Effector memory CD4-positive, alpha-beta T cell (primary cell): ENCODE measurements around the gene C10orf88.

Experiments
- DNase-seq, 3 donors: peaks; one replicate each; pipeline ENCODE4 v3.0.0-alpha.2; 2020
- H3K27ac ChIP-seq: 2 replicates; pipeline ENCODE4 v1.7.0; 2013; ENCODE audit warnings: mild to moderate bottlenecking, low read length, moderate library complexity; ENCODE audit not compliant: insufficient read depth, poor library complexity, severe bottlenecking
- H3K27me3 ChIP-seq: replicated peaks from 2 replicates; pipeline ENCODE4 v1.7.0; 2013; ENCODE audit warnings: mild to moderate bottlenecking, low read length; ENCODE audit not compliant: insufficient read depth, control insufficient read depth, poor library complexity, severe bottlenecking
- H3K36me3 ChIP-seq: 2 replicates; pipeline ENCODE4 v1.7.0; 2013; ENCODE audit warnings: mild to moderate bottlenecking, low read length, moderate library complexity; ENCODE audit not compliant: control insufficient read depth, insufficient read depth
- H3K4me1 ChIP-seq: 2 replicates; pipeline ENCODE4 v1.7.0; 2013; ENCODE audit warnings: low read length, mild to moderate bottlenecking; ENCODE audit not compliant: control insufficient read depth, insufficient read depth, poor library complexity, severe bottlenecking
- H3K4me3 ChIP-seq: 2 replicates; pipeline ENCODE4 v1.7.0; 2013; ENCODE audit warnings: low read length, low read depth, mild to moderate bottlenecking; ENCODE audit not compliant: insufficient read depth, poor library complexity, severe bottlenecking
- H3K9me3 ChIP-seq: 2 replicates; pipeline ENCODE4 v1.7.0; 2013; ENCODE audit warnings: mild to moderate bottlenecking, low read length, moderate library complexity; ENCODE audit not compliant: control insufficient read depth
- total RNA-seq, 3 donors: gene quantifications; one replicate each; lab custom pipeline; 2026; lab: John Stamatoyannopoulos, UW

C10orf88 gene, protein sequence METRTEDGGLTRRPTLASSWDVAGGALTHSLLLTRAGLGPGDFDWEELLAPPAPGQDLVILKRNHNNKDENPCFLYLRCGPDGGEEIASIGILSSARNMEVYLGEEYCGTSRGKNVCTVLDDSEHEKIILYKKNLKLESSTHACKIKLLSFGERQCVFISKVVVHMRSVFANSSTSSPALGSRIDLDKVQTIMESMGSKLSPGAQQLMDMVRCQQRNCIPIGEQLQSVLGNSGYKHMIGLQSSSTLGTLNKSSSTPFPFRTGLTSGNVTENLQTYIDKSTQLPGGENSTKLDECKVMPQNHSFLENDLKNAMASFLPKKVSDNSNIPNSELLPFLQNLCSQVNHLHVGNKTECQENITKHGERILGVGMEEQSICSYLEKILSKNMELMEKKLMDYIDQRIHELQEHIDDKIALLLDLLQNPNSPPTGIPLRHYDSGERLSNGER
- 4.5 to 6.2 (median 4.8) reads per million in 3 donors for total RNA-seq

DNA sequence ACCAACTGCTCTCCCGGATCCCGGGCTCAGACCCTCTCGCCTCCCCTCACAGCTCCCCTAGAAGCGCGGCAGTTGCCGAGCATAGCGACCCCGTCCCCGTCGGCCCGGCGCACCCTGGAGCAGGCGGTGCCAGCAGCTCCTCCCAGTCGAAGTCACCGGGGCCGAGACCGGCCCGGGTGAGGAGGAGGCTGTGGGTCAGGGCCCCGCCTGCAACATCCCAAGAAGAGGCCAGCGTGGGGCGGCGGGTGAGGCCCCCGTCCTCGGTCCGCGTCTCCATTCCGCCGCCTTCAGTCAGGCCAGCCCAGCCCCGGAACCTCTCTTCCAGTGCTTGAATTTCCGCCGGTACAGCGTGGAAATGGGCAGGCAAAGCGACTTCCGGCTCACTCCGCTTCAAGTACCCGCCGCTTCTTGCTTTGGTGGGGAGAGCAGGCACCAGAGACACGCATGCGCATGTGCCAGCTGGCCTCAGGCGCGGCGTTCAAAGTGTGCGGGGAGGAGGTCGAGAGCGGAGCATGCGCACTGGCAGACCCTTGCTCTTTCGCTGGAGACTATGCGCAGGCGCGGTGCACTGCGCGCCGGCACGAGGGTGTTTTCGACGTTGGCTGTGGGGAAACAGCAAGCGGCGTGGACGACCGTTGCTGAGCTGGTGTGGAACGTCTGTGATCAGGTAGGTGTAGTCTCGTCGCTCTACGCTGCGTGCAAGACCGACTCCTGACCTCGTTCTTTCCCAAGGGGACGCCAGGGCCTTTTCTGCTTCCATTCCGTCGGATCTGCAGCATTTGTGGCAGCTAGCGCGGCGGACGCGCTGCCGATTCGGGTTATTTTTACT lies at the start of gene C10orf88:
Gene C10orf88 (minus strand): TSS at position 326 of the 829 bp plus-strand sequence. CDS start 49 bp downstream, at position 277.
- peak within 1 kb of the TSS; percentile 83 for H3K4me3 ChIP-seq
- peaks cover 9% of the 10 kb centered on the region for H3K4me1 ChIP-seq
- DNase-seq, result peak; percentile 95 to 97 (median 97)
- H3K9me3 ChIP-seq, result no peaks in the 10 kb centered on the region
- no peaks in the 10 kb centered on the region for H3K27me3 ChIP-seq
- peak within 1 kb of the TSS; percentile 68 for H3K27ac ChIP-seq
- no peaks in the 10 kb centered on the region for H3K36me3 ChIP-seq

DNA sequence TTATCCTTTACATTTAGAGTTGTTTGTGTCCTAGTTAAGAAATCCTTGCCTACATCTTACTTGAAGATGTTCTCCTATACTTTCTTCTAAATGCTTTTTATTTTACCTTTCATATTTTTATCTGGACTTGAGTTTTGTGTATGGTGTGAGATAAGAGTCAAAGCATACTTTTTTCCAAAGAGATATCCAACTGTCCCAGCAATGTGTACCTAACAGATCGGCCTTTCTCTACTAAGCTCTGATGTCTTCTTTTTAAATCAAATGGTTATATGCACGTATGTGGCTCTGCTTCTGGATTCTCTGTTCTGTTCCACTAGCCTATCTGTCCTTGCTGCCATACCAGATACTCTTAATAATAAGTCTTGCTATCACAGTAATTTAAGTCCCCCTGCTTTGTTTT lies 47.3 kb upstream of the C10orf88 start:
- Histone ChIP-seq H3K4me3 (no peak overlapping the region), H3K4me1 (no peaks in the 10 kb centered on the region), H3K27me3 (no peaks in the 10 kb centered on the region), H3K9me3 (no peaks in the 10 kb centered on the region), H3K36me3 (peaks cover 17% of the 10 kb centered on the region), H3K27ac (no peak overlapping the region)
- DNase-seq, result no peak

DNA sequence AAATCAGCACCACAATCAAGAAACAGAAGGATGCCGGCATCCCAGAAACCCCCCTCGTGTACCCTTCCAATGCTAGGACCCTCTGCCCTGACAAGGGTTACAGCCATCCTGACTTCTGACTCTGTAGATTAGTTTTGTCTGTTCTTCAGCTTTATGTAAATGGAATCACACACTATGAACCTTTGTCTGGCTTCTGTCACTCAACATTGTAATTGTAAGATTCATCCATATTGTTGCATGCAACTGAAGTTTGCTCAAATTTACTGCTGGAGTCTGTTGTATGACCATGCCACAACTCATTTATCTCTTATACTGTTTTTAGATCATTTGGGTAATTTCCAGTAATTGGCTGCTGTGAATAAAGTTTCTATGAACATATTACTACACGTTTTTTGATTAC lies 46.1 kb upstream of the C10orf88 start:
- Histone ChIP-seq H3K27ac (no peak overlapping the region), H3K27me3 (no peaks in the 10 kb centered on the region), H3K9me3 (no peaks in the 10 kb centered on the region), H3K4me3 (no peak overlapping the region), H3K4me1 (no peaks in the 10 kb centered on the region), H3K36me3 (peaks cover 29% of the 10 kb centered on the region)
- no peak for DNase-seq

DNA sequence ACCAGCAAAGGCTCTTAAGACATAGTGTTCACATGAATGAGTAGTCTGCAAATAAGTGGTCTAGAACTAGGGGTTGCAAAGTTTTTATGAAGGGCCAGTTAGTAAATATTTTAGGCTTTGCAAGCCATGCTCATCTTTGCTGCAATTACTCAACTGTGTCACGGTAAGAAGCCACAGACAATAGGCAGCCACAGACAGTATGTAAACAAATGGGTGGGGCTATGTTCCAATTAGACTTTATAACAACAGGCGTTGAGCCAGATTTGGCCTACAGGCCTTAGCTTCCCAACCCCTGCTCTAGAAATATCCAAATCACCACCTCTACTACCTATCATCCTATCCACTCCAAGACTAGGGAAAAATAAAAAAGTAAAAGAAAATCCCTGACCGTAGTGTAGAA lies 45.3 kb upstream of the C10orf88 start:
- no peaks in the 10 kb centered on the region for H3K27me3 ChIP-seq
- no peak for DNase-seq
- no peaks in the 10 kb centered on the region for H3K4me1 ChIP-seq
- no peak overlapping the region for H3K27ac ChIP-seq
- H3K4me3 ChIP-seq, result no peak overlapping the region
- H3K9me3 ChIP-seq, result no peaks in the 10 kb centered on the region
- H3K36me3 ChIP-seq, result peaks cover 36% of the 10 kb centered on the region

DNA sequence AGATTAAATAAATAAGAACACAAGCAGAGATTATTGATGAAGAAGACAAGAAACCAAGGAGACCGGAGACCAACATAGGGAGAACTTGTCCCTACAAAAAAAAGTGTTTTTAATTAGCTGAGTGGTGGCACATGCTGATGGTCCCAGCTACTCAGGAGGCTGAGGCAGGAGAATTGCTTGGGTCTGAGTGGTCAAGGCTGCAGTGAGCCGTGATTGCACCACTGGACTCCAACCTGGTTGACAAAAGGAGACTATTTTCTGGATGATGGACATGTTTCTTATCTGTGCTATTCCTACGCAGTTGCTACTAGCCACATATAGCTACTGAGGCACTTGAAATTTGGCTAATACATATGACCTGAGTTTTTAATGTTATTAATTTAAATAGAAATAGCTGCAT lies 44.9 kb upstream of the C10orf88 start:
- DNase-seq, result no peak
- H3K9me3 ChIP-seq, result no peaks in the 10 kb centered on the region
- no peak overlapping the region for H3K4me3 ChIP-seq
- peaks cover 41% of the 10 kb centered on the region for H3K36me3 ChIP-seq
- H3K27ac ChIP-seq, result no peak overlapping the region
- H3K27me3 ChIP-seq, result no peaks in the 10 kb centered on the region
- no peaks in the 10 kb centered on the region for H3K4me1 ChIP-seq

DNA sequence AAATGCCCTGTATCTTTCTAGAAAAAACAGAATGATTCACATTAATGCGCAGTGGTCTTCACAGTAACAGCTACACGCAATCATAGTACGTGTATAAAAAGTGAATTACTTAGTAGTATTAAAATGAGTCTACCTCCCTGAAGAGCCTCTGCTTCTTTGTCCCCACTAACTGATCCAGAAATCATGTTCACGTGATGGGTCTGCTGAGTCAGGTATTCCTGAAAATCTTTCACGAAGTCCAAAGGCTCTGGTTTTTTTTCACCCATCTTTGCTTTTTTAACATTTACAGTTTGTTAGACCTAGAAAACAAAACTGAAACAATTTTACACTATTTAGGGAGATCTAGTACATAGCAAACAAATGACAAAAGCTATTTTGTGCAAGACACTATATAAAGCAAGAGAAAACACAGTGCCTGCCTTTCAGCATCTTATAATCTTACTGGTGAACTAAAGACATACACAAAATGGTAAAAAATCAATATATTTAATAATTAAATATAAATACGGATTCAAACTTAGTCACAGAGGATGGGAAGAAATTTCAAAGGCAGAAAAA lies 44.4 kb upstream of the C10orf88 start:
- Histone ChIP-seq H3K27me3 (no peaks in the 10 kb centered on the region), H3K36me3 (peaks cover 44% of the 10 kb centered on the region), H3K27ac (no peak overlapping the region), H3K4me3 (no peak overlapping the region), H3K9me3 (no peaks in the 10 kb centered on the region), H3K4me1 (no peaks in the 10 kb centered on the region)
- no peak for DNase-seq

DNA sequence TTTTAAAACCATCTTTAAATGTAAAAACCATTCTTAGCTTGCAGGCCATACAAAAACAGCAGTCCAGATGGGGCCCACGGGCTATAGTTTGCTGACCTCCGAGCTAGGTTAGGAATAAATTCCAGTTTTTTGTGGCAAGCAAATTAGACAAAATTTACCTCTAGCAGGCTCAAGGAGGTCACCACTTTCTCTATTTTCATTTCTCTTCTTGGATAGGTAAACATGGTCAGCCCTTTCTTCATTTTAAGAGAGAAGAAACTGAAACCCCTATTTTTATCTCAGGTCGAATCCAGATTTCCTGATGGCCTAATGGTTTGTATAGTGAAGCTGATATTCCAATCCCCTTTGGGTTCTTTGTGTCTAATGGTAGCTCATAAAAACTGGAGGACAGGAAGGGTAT lies 43.8 kb upstream of the C10orf88 start:
- H3K9me3 ChIP-seq, result no peaks in the 10 kb centered on the region
- no peak for DNase-seq
- peaks cover 44% of the 10 kb centered on the region for H3K36me3 ChIP-seq

DNA sequence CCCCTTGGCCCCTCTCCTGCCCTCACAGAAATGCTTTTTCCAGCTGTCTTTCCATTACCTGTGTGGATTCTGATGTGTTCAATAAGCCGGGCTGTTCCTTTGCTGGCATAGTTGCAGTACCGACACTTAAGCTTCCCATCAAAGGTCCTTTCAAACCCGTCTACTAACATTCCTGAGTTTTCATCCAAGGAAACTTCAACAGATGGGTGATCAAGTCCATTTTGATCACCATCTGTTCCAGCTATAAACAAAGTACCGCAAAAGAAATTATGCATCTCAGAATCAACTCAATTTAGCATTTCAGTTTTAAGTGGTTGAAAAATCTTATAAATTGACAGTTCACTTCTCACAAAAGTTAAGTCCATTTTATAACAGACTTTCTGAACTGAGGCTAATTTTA lies 41.9 kb upstream of the C10orf88 start:
- H3K27me3 ChIP-seq, result no peaks in the 10 kb centered on the region

More for the DNA sequence above, 43.8 kb upstream of the C10orf88 start:
- H3K27ac ChIP-seq, result no peak overlapping the region
- H3K4me3 ChIP-seq, result no peak overlapping the region
- no peaks in the 10 kb centered on the region for H3K4me1 ChIP-seq
- H3K27me3 ChIP-seq, result no peaks in the 10 kb centered on the region

DNA sequence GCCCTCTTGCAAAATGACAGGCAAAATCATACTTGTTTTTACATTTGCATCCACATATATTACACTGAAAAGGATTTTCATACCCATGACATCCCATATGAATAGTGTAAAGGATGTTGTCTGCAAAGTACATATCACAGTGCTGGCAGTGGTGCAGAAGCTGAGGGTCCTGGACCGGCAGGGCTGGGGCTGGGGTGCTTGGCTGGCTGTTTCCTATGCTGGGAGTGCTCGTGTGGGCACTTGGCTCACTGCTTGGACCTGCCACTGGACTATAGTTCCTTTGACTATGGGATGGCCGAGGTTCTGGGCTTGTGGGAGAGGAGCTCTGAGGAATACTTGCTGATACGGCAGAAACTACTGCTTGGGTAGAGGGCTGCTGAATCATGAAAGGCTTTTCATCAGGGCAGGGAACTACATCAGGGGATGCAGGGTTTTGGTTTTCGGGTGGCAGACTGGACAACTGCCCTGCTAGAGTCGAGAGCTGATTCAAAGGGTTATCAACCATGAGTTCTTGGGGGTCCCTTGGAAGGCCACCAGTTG lies 39.8 kb upstream of the C10orf88 start:
- Histone ChIP-seq H3K9me3 (no peaks in the 10 kb centered on the region), H3K4me3 (no peak overlapping the region), H3K36me3 (peaks cover 46% of the 10 kb centered on the region), H3K4me1 (no peaks in the 10 kb centered on the region), H3K27ac (no peak overlapping the region), H3K27me3 (no peaks in the 10 kb centered on the region)
- DNase-seq, result no peak

More for the DNA sequence above, 41.9 kb upstream of the C10orf88 start:
- DNase-seq, result no peak
- Histone ChIP-seq H3K4me3 (no peak overlapping the region), H3K9me3 (no peaks in the 10 kb centered on the region), H3K36me3 (peaks cover 46% of the 10 kb centered on the region), H3K4me1 (no peaks in the 10 kb centered on the region), H3K27ac (no peak overlapping the region)
